Hematopoietic multipotent progenitor cell treated with erythropoietin and hydrocortisone succinate and interleukin-3 and kit ligand, for 17 days (in vitro differentiated cells): ENCODE measurements around the gene PLEKHM3.

ENCODE experiments used
- DNase-seq: peaks from one replicate; pipeline ENCODE4 v3.0.0-alpha.2; 2015; ENCODE audit warnings: low spot score

Gene PLEKHM3

DNA sequence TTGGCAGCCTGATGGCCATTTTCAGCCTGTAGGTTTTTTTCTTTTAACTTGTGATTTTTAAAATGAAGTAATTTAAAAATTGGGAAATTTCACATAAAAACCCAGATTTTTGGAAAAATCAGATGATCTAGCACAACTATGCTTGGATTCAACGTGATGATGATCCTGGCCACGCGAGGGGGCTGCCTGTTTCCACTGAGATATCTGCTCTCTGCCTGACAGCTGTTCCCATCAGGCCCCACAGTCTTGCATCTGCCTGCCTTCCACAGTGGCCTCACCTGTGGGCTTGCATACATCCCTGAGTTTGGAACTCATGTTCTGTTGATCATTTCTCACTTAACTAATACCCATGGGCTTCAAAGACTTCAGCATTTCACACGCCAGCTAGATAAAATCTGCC, 163.5 kb downstream of the PLEKHM3 start:
- DNase-seq: no peak

DNA sequence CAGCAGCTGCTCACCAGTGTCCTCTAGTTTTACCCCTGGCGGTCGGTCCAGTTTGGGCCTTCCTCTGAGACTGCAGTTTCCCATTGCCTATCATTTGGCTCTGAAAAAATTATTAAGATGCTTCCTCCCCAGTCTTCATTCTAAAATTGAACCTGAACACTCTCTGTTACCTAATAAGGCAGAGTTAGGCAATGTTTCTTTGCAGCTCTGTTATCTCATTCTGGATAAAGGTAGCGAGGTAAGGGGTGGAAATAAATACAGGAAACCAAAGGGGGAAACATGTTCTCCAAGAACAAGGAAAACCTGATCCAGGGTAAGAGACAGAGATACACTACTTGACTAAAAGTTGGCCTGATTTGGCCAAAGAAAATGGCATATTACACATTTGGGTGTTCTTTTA, 164.6 kb downstream of the PLEKHM3 start:
- no peak for DNase-seq

GRCh38 chr2:207855591-207855990, 169.7 kb downstream of the PLEKHM3 start:
- no peak for DNase-seq

DNA sequence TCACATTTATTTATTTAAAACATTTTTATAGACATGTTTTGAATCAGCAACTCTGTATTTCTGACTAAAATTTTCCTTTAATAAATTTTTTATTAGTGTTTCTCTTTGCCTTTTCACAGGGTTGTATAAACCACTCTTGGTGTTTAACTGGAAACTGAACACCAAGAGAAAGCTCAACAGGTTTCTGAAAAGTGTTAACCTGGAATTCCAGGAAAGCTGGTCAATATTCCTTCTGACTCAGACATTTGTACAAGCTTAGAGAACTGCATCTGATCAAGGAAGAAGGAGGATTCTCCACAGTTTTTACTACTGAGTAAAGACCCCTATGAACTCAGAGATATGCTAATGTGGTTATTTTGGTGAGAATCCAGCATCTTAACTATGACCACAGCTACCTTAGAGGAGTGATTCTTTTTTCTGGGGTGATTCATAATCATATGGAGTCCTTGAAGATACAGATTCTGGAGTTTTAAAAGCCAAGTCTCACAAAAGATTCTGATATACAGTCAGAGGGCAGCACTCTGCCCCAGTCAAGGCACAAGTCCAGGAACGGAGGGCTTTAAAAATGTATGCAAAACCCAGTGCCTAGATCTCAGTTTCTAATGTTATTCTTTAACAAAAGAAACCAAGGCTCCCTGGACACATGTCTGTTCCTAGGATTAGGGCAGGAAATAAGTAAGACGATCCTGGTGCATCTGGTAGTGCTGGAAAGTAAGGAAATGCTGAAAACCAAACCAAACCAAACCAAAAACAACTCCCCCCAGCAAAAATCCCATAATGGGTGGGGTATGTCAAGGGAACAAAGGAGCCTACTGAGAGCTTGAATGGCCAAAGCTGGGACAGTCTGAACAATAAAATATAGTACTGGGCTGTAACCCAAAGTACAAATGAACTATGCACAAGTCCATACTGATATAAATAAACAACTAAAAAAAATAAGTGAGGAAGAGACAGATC, 170.6 kb downstream of the PLEKHM3 start:
- DNase-seq: no peak

- no peak for DNase-seq
These were observed 172.5 kb downstream of the PLEKHM3 start for GRCh38 chr2:207852791-207853190.

GRCh38 chr2:207849443-207849842, 175.9 kb downstream of the PLEKHM3 start:
- no peak for DNase-seq

GRCh38 chr2:207848545-207848928, 176.8 kb downstream of the PLEKHM3 start:
- no peak for DNase-seq

- no peak for DNase-seq
These were observed 177.4 kb downstream of the PLEKHM3 start for GRCh38 chr2:207847807-207848544.

- no peak for DNase-seq
These were observed 178.1 kb downstream of the PLEKHM3 start for GRCh38 chr2:207847098-207847806.

DNA sequence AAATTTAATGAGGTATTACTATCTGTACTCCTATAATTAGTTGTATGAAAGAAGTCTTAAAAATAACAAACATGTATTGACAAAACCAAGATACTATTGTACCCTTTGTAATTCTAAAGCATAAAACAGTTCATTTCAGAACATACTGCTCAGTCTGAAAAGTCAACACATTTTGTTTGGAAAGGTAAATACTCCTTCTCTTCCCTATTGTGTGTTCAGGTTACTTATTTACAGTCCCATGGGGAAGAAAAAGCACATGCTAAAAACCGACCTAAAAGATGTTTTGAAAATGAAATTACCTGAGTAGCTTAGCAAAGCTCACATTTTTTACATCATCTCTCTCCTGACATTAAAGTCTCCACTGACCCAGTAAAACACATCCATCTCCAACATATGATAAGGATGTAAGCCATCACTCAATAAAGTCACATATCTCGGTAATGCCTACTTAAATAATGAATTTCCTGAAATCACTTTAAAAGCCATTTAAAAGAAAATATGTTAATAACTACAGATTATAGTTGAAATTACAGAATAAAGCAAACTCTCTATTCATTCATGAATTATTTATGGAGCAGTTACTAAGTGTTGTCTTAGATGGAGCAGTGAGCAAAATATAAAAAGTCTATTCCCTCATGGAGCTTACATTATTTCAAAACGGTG, 180.0 kb downstream of the PLEKHM3 start:
- no peak for DNase-seq

- DNase-seq: no peak
These were observed 180.7 kb downstream of the PLEKHM3 start for GRCh38 chr2:207844648-207845047.

DNA sequence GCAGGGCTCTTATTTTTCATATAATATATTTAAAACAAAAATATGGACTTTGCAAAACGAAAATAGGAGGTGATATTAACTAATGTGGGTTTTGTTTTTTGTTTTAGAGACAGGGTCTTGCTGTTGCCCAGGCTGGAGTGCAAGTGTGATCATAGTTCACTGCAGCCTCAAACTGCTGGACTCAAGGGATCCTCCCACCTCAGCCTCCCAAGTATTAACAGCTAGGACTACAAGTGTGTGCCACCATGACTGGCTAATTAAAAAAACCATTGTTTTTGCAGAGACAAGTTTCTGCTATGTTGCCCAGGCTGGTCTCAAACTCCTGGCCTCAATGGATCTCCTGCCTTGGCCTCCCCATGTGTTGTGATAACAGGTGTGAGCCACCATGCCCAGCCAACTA, 185.2 kb downstream of the PLEKHM3 start:
- no peak for DNase-seq

GRCh38 chr2:207839575-207839974, 185.8 kb downstream of the PLEKHM3 start:
- no peak for DNase-seq

DNA sequence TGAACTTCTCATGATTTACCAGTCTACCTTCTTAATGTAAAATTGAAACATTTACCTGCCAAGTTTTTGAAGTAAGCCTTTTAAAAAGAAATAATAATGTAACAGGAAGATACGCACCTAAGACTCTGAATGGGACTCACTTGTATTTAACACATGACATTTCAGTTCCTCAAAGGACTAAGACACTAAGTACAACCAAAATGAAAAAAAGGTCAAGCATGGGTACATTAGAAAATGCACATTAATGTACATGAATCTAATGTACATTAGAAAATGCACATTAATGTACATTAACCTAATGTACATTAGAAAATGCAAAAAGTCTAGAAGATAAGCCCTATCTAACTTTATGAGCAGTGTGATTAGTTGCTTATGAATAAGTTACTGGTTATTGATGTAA, 186.3 kb downstream of the PLEKHM3 start:
- DNase-seq: no peak

DNA sequence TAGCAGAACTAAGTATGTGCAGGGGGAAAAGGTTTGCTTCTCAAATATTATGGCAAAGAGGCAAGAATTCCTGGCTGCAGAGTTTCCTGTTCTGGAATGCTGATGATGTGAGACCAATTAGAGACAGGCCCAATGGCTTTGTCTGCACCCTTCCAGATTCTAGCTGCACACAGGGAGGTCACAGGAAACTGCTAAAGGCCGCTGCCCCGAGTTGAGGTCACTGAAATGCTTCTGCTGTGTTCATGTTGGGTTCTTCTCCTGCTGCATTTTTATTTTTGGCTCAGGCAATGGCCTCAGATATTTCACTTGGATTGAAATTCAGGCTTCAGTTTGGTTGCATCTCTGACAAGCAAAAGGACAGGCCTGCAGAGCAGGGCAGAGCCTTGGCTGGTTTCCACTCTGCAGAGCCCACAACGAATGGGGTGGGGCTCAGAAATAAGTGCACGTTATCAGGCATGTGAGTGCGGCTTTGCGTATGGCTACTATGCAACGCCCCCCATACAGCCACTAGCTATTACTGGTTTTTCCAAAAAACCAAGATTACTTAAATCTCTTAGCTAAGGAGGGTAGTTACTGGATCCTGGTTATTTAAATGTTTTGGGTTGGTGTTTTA, 188.7 kb downstream of the PLEKHM3 start:
- no peak for DNase-seq

DNA sequence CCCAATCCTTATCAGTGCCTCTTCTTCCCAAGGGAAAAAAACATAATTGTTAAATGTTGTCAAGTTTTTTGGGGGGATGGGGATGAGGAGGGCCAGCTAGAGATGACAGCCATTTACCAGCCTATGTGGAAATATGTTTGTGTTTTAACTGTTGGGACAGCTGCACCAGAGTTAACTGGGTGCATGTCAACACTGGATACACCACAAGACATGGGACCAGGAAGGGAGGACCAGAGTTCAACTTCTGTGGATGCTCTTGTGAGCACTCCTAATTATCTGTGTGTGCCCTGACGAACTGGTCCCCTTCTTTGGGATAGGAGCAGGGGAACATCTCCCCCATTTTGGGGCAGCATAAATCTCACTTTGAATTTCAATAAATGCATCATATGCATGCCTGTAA, 189.5 kb downstream of the PLEKHM3 start:
- DNase-seq: no peak

- no peak for DNase-seq
These were observed 192.0 kb downstream of the PLEKHM3 start for GRCh38 chr2:207833251-207833751.

- DNase-seq: no peak
These were observed 193.6 kb downstream of the PLEKHM3 start for GRCh38 chr2:207831584-207832248.

DNA sequence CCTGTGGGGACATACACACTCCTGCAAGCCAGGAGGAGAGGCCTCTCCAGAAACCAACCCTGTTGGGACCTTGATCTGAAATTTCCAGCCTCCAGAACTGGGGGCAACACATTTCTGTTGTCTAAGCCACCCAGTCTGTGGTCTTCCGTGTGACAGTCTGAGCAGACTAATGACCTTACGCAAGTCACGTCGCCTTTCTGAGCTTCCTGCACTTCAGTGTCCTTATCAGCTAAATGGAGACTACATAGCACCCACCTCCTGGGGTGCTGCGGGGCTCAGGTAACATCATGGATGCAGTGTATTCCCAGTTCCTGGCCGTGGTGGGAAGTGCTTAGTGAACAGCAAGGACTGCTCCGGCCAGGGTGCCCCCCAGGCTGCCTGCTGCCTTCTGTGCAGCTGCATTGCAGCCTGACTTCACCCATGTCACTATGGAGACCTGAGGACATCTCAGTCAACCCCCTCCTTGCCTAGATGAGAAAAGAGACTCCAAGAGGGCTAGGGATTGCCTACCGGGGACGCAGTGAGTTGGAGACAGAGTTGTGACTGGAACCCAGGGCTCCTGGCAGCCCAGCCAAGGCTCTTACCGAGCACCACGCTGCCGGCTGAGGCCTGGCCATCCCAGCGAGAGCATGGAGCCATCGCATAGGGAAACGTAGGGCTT, 194.4 kb downstream of the PLEKHM3 start:
- DNase-seq: no peak

DNA sequence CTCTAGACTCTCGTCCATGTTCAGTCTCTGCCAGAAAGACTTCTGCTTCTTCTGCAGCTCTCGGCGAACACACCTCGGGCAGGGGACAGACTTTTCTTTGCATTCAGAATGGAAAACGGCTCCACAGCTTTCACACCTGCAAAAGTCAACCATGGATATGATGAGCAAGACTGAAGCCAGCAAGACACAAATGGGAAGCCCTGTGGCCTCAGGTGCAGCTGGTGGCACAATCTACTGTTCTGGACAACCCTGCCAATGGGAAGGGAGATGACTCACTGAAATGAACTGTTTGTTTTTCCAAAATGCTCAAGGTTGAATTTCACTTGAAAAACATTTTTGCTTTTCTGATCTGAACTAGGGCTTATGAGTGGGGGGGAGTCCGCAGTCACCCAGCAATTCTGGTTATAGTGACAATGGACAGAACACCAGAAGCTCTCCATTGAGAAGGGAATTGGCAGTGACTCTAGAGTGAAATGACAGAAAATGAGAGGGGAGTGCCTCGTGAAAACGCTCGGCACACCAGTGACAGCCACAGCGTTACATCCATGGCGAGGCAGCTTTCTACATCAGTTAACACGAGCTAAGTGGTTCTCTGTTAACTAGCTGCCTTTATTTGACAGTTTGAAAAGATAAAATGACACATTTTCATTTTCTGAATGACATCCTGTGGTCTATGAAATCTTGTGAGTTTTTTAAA, 196.8 kb downstream of the PLEKHM3 start:
- DNase-seq: no peak
